Glomerular visceral epithelial cell (primary cell): ENCODE measurements around the gene KMT2C.
"Not testable (repeated sequence)": the region's sequence is repeated elsewhere in the genome, so short reads cannot be mapped to it uniquely, and the experiment has no call there.

ENCODE experiments used
- DNase-seq: peaks from one replicate; pipeline ENCODE4 v3.0.0-alpha.2; 2016; ENCODE audit errors: extremely low spot score

Gene KMT2C

GRCh38 chr7:152435384-152436110 lies at the start of gene KMT2C:
KMT2C (minus strand) TSS chr7:152436003; CDS start chr7:152435786, 217 bp downstream.
- peak; percentile 63 for DNase-seq

GRCh38 chr7:152481082-152481481 lies 45.3 kb upstream of the KMT2C start:
- no peak for DNase-seq

- DNase-seq = no peak
Observed at GRCh38 chr7:152480664-152481063, 44.9 kb upstream of the KMT2C start.

- DNase-seq = no peak
Observed at GRCh38 chr7:152479595-152479994, 43.8 kb upstream of the KMT2C start.

GRCh38 chr7:152478140-152478539 lies 42.3 kb upstream of the KMT2C start:
- DNase-seq = no peak

DNA sequence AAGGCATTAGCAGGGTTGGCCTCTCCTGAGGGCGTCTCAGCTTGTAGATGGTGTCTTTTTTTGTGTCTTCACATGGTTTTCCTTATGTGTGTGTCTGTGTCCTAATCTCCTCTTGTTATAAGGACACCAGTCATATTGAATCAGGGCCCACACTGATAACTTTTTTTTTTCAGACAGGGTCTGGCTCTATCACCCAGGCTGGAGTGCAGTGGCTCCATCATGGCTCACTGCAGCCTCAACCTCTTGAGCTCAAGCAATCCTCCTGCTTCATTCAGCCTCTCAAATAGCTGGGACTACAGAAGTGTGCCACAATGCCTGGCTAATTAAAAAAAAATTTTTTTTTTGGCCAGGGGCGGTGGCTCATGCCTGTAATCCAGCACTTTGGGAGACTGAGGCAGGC lies 41.3 kb upstream of the KMT2C start:
- DNase-seq = no peak

- no peak for DNase-seq
Observed at GRCh38 chr7:152476551-152476950, 40.7 kb upstream of the KMT2C start.

DNA sequence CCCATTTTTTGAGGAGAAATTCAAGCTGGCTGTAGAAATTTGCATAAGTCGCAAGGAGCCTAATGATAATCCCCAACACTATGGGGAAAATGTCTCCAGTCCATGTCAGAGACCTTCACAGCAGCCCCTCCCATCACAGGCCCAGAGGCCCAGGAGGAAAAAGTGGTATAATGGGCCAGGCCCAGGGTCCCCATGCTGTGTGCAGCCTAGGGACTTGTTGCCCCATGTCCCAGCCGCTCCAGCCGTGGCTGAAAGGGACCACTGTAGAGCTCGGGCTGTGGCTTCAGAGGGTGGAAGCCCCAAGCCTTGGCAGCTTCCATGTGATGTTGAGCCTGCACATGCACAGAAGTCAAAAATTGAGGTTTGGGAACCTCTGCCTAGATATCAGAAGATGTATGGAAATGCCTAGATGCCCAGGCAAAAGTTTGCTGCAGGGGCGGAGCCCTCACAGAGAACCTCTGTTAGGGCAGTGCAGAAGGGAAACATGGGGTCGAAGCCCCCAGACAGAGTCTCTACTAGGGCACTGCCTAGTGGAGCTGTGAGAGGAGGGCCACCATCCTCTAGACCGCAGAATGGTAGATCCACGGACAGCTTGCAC lies 35.3 kb upstream of the KMT2C start:
- DNase-seq = not testable (repeated sequence)

- DNase-seq = not testable (repeated sequence)
Observed at GRCh38 chr7:152470251-152471022, 34.6 kb upstream of the KMT2C start.

DNA sequence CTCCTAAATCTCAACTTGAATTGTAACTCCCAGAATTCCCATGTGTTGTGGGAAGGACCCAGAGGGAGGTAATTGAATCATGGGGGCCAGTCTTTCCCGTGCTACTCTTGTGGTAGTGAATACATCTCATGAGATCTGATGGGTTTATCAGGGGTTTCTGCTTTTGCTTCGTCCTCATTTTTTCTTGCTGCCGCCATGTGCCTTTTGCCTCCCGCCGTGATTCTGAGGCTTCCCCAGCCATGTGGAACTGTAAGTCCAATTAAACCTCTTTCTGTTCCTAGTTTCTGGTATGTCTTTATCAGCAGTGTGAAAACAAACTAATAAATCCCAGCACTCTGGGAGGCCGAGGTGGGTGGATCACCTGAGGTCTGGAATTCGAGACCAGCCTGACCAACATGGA lies 33.8 kb upstream of the KMT2C start:
- not testable (repeated sequence) for DNase-seq

DNA sequence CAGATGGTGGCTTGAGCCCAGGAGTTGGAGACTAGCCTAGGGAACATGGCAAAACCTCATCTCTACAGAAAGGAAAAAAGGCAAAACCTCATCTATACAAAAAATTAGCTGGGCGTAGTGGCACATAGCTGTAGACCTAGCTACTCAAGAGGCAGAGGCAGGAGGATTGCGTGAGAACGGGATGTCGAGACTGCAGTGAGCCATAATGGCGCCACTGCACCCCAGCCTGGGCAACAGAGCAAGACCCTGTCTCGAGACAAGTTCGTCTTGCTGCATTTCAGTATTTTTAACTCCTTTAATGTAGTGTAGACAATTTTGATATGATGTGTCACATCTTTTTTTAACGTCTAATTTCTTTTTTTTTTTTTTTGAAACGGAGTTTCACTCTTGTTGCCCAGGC lies 31.4 kb upstream of the KMT2C start:
- no peak for DNase-seq

- no peak for DNase-seq
Observed at GRCh38 chr7:152465119-152465387, 29.2 kb upstream of the KMT2C start.

DNA sequence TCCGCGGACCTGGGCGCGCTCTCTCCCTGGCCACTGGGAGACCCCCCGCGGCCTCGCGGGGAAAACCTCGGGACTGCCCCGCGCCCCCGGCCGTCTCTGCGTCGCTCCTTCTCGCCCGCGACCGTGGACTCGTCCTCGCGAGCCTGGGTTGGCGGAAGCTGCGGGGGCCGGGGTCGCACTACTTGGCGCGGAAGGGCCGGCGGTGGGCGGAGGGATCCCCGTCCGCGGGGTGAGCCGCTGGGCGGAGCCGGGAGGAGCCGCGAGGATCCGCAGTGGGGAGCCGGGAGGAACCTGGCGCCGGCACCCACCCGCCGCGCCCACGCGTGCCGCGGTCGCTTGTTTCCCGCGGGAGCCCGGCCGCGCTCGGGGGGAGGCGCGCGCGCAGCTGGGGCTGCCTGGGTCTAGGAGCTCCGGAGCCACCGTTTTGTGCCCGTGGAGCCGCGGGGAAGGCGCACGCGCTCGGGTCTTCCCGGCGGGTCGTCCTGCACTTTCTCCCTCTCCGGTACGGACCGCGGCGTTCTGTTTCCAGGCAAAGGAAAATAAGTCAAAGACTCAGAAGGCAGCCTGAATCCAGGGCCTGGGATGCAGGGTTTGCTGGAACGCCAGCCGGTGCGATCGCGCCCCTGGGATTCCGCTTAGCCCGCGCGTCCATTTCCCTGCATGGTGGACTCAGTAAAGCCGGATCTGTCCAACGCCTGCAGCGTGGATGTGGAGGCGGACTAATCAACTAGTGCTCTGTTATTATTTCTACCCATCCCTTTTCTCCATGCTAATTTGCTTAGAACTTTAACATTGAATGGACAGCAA lies 28.7 kb upstream of the KMT2C start:
- DNase-seq = peak; percentile 69

DNA sequence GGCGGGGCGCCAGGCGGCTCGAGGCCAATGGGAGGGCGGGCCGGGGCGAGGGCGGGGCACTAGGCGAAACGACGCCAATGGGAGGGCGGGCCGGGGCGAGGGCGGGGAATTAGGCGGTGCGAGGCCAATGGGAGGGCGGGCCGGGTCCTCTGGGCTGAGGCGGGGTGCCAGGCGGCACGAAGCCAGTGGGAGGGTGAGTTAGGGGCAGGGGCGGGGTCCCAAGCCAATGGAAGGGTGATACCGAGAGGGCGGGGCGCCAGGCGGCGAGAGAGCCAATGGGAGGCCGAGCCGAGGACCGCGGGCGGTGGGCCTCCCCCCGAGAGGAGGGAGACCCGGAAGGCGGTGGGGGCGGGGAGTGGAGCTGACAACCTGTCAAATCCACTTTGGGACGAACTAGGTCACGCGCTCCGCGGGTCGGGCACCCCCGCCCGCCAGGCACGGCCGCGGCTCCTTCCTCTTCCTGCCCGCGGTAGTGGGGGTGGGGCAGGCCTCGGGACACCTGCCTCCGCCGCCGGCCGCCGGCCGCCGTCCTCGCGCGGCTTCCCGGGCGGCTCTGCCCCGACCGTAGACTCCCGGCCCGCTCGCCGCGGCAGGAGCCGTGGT lies 28.0 kb upstream of the KMT2C start:
- peak; percentile 99 for DNase-seq

GRCh38 chr7:152462995-152463708 lies 27.3 kb upstream of the KMT2C start:
- peak; percentile 58 for DNase-seq

GRCh38 chr7:152459724-152460251 lies 24.0 kb upstream of the KMT2C start:
- no peak for DNase-seq

DNA sequence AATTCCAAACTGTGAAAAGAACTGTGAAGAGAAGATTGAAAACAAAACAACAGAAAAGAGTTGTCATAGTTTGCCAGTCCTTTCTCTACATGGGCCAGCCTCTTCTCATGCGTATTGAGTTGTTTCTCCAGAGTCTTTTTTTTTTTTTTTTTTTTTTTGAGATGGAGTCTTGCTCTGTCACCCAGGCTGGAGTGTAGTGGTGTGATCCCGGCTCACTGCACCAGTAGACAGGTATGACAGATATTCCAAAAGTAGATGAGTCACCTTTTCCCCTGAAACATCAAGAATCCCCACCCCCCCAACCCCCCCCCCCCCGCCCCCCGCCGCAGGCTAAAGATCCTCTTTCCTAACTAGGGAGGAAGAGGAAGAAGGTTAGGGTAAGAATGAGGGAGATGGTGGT lies 15.6 kb upstream of the KMT2C start:
- DNase-seq = no peak

GRCh38 chr7:152445386-152446008 lies 9.7 kb upstream of the KMT2C start:
- not testable (repeated sequence) for DNase-seq

DNA sequence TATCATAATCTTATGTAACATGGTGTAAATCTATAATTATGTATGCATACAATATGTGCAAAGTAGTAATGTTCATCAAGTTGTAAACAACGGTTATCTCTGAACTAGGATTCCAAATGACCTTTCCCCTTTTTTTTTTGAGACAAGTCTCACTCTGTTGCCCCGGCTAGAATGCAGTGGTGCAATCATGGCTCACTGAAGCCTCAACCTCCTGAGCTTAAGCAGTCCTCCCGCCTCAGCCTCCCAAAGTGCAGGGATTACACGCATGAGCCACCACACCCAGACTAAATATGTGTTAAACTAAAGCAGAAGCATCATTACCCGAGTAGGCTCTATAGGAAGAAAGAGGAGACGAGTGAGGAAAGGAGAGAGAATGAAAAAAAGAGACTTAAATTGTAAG lies 7.8 kb upstream of the KMT2C start:
- DNase-seq = no peak

GRCh38 chr7:152442330-152442835 lies 6.6 kb upstream of the KMT2C start:
- DNase-seq = no peak
